Activated T-helper 17 cell treated with anti-CD3 and anti-CD28 coated beads, Interleukin-2, amount 50 U/mL, for 72 hours (primary cell): Measurements from ENCODE around the gene CFAP57. TPM values are rescaled to one million over a fixed set of nuclear protein-coding genes. Genes with fewer than 3 reads are reported as not detected.

Source experiments
- ATAC-seq: fragments of 150-1000 bp; cut with Tn5 transposase; replicated peaks from 2 replicates; pipeline ENCODE4 v1.10.0; 2021; ENCODE audit warnings: mild to moderate bottlenecking, moderate library complexity
- H3K27ac Mint-ChIP-seq: one replicate; pipeline ENCODE4 v1.8.0; 2022; ENCODE audit warnings: mixed read lengths
- H3K27me3 Mint-ChIP-seq: one replicate; pipeline ENCODE4 v1.8.0; 2022; ENCODE audit warnings: mixed read lengths
- H3K36me3 Mint-ChIP-seq: one replicate; pipeline ENCODE4 v1.8.0; 2022; ENCODE audit warnings: low read depth, mild to moderate bottlenecking, mixed read lengths
- H3K4me1 Mint-ChIP-seq: one replicate; pipeline ENCODE4 v1.8.0; 2022; ENCODE audit warnings: mixed read lengths
- H3K4me3 Mint-ChIP-seq: one replicate; pipeline ENCODE4 v1.8.0; 2022; ENCODE audit warnings: mild to moderate bottlenecking, mixed read lengths
- H3K9me3 Mint-ChIP-seq: one replicate; pipeline ENCODE4 v1.8.0; 2022; ENCODE audit warnings: mixed read lengths
- total RNA-seq, 2 donors: library from RNA; stranded (reverse); gene quantifications; one replicate each; pipeline ENCODE4 v1.2.3, GENCODE V29; 2022

Gene CFAP57
- total RNA-seq, 2 donors from 2014 or later, result 0.06 to 0.74 TPM

- Mint-ChIP-seq H3K9me3 (no peaks in the 10 kb centered on the region), H3K4me3 (no peak overlapping the region), H3K36me3 (no peaks in the 10 kb centered on the region), H3K4me1 (no peaks in the 10 kb centered on the region), H3K27ac (no peak overlapping the region), H3K27me3 (no peaks in the 10 kb centered on the region)
- ATAC-seq, result peak; percentile 93
These were observed 55.1 kb downstream of the CFAP57 start for GRCh38 chr1:43227143-43227764.

DNA sequence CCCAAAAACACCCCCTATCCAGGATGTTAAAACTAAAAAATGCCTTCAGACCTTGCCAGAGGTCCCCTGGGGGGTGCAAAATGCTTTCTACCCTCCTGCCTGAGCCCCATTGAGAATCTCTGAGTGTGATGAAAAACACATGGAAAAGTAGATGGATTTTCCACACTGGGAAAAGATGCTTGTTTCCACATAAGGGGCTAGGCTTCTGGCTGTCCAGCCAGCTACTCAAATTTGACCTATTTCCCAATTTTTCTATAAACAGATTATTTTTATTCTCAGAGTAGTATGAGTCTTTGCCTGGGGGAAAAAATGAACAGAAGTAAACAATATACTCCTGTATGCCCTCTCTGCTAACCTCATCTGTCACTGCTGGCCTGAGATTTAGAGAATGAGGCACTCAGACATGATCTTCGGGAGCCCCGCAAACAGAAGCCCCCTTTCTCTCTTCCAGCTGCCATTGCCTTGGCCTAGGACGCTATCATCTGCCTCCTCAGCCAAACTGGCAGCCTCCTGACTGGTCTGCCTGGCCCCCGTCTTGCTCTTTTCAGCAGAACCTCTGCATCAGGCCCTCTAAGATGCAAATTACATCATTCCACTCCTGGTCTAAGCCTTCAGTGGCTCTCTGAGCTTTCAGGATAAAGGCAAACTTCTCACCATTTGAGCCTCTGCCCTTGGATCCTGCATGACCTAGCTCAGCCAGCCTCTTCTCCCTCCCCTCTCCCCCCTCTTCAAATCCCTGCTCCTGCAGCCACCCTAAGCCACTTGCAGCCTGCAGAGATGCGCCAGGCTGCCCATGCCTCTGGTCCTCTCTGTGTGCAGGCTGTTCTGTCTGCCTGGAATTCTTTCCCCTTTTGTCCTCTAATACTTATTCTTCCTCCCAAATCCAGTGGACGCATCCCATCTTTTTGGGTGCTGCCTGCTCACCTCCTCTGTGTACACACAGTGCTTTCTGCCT is 58.0 kb downstream of the CFAP57 start:
- H3K4me1 Mint-ChIP-seq, result no peaks in the 10 kb centered on the region
- H3K9me3 Mint-ChIP-seq, result no peaks in the 10 kb centered on the region
- H3K36me3 Mint-ChIP-seq, result no peaks in the 10 kb centered on the region
- no peak for ATAC-seq
- H3K27me3 Mint-ChIP-seq, result peaks cover 5% of the 10 kb centered on the region
- no peak overlapping the region for H3K27ac Mint-ChIP-seq
- H3K4me3 Mint-ChIP-seq, result no peak overlapping the region

DNA sequence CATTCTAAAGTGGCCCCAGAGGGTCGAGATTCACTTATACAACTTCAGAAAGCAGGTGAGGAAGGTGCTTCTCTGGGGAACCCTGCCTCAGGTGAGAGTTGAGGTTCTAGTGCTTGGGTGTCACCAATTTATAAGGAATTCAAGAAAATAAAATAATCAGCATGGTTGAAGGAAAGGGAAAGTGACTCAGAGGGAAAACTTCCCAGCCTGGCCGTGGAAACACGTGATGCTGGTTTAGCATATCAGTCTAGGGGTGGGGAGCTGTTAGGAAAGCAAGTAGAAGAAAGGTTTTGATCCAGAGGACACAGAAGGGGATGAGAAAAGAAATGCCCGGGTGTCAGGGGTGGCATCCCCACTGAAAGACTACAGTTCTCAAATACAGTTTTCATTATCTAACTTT is 59.9 kb downstream of the CFAP57 start:
- no peak overlapping the region for H3K4me3 Mint-ChIP-seq
- no peak for ATAC-seq
- H3K9me3 Mint-ChIP-seq, result no peaks in the 10 kb centered on the region
- no peaks in the 10 kb centered on the region for H3K36me3 Mint-ChIP-seq
- no peak overlapping the region for H3K27ac Mint-ChIP-seq
- H3K27me3 Mint-ChIP-seq, result peaks cover 5% of the 10 kb centered on the region
- no peaks in the 10 kb centered on the region for H3K4me1 Mint-ChIP-seq

DNA sequence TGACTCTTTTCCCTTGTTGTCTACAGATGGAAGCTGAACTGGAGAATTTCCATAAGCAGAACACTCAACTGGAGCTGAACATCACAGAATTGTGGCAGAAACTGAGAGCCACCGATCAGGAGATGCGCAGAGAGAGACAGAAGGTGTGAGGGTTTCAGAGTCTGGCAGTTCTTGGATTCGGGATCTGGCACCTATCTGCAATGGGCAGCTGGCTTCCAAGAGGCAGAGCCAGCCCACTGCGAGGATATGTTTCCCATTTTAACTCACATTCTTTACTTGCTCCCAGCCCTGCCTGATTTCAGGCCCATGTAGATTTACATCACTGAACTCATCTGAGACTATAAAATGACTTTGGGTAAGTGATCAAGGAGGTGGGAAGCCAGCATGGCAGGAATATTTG is 60.4 kb downstream of the CFAP57 start:
- Mint-ChIP-seq H3K4me1 (no peaks in the 10 kb centered on the region), H3K4me3 (no peak overlapping the region), H3K9me3 (no peaks in the 10 kb centered on the region)

GRCh38 chr1:43233631-43234030 is 61.5 kb downstream of the CFAP57 start:
- Mint-ChIP-seq H3K27ac (no peak overlapping the region), H3K27me3 (peaks cover 5% of the 10 kb centered on the region), H3K4me1 (no peaks in the 10 kb centered on the region), H3K4me3 (no peak overlapping the region), H3K36me3 (no peaks in the 10 kb centered on the region), H3K9me3 (no peaks in the 10 kb centered on the region)
- ATAC-seq, result no peak

More for the DNA sequence above, 60.4 kb downstream of the CFAP57 start:
- Mint-ChIP-seq H3K36me3 (no peaks in the 10 kb centered on the region), H3K27me3 (peaks cover 5% of the 10 kb centered on the region), H3K27ac (no peak overlapping the region)
- no peak for ATAC-seq

DNA sequence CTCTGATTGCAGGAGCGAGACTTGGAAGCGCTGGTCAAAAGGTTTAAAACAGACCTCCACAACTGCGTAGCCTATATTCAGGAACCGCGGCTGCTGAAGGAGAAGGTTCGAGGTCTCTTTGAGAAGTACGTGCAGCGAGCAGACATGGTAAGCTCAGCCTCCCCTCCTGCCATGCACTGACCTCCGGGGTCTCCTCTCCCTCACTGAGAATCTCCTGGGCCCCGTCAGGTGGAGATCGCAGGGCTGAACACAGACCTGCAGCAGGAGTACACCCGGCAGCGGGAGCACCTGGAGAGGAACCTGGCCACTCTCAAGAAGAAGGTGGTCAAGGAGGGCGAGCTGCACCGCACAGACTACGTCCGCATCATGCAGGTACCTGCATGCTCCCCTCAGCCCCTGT is 62.1 kb downstream of the CFAP57 start:
- H3K27ac Mint-ChIP-seq, result no peak overlapping the region
- H3K4me1 Mint-ChIP-seq, result no peaks in the 10 kb centered on the region
- ATAC-seq, result no peak
- H3K9me3 Mint-ChIP-seq, result no peaks in the 10 kb centered on the region
- H3K4me3 Mint-ChIP-seq, result no peak overlapping the region
- H3K36me3 Mint-ChIP-seq, result no peaks in the 10 kb centered on the region
- H3K27me3 Mint-ChIP-seq, result peaks cover 5% of the 10 kb centered on the region

DNA sequence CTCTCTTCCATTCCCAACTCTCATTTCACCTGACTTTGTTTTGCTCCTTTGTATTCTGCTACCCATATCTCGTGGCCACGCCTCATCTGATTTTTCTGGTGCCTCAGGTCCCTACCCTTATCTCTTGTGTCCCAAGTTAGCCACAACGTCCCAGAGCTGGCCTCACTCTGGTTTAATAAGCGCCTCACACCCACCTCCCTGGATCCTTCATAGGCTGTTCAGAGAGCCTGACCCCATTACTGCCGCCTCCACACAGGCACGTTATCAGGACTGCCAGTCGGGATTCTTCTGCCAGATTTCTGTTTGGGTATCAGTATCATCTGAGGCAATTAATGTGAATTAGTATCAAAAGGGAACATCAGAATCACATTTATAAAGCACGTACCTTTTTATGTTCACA is 62.9 kb downstream of the CFAP57 start:
- Mint-ChIP-seq H3K4me3 (no peak overlapping the region), H3K27ac (no peak overlapping the region), H3K9me3 (no peaks in the 10 kb centered on the region), H3K27me3 (peaks cover 5% of the 10 kb centered on the region), H3K36me3 (no peaks in the 10 kb centered on the region), H3K4me1 (no peaks in the 10 kb centered on the region)
- no peak for ATAC-seq

GRCh38 chr1:43235451-43236121 is 63.5 kb downstream of the CFAP57 start:
- no peaks in the 10 kb centered on the region for H3K9me3 Mint-ChIP-seq
- H3K4me3 Mint-ChIP-seq, result no peak overlapping the region
- ATAC-seq, result no peak
- no peaks in the 10 kb centered on the region for H3K4me1 Mint-ChIP-seq
- peaks cover 9% of the 10 kb centered on the region for H3K27me3 Mint-ChIP-seq
- no peak overlapping the region for H3K27ac Mint-ChIP-seq
- no peaks in the 10 kb centered on the region for H3K36me3 Mint-ChIP-seq

- ATAC-seq, result no peak
- H3K4me1 Mint-ChIP-seq, result no peaks in the 10 kb centered on the region
- H3K36me3 Mint-ChIP-seq, result no peaks in the 10 kb centered on the region
- no peak overlapping the region for H3K4me3 Mint-ChIP-seq
- no peaks in the 10 kb centered on the region for H3K9me3 Mint-ChIP-seq
- no peak overlapping the region for H3K27ac Mint-ChIP-seq
- H3K27me3 Mint-ChIP-seq, result peaks cover 9% of the 10 kb centered on the region
These were observed 65.0 kb downstream of the CFAP57 start for GRCh38 chr1:43237121-43237520.

GRCh38 chr1:43238085-43238484 is 66.0 kb downstream of the CFAP57 start:
- no peaks in the 10 kb centered on the region for H3K36me3 Mint-ChIP-seq
- H3K27me3 Mint-ChIP-seq, result peaks cover 10% of the 10 kb centered on the region
- H3K4me3 Mint-ChIP-seq, result no peak overlapping the region
- H3K4me1 Mint-ChIP-seq, result no peaks in the 10 kb centered on the region
- H3K9me3 Mint-ChIP-seq, result no peaks in the 10 kb centered on the region
- ATAC-seq, result peak; percentile 49
- no peak overlapping the region for H3K27ac Mint-ChIP-seq

GRCh38 chr1:43238991-43239469 is 66.9 kb downstream of the CFAP57 start:
- Mint-ChIP-seq H3K4me3 (no peak overlapping the region), H3K27me3 (peaks cover 12% of the 10 kb centered on the region), H3K27ac (peak overlapping the region; percentile 69), H3K4me1 (no peaks in the 10 kb centered on the region), H3K9me3 (no peaks in the 10 kb centered on the region), H3K36me3 (no peaks in the 10 kb centered on the region)
- ATAC-seq, result no peak

- H3K36me3 Mint-ChIP-seq, result no peaks in the 10 kb centered on the region
- peaks cover 12% of the 10 kb centered on the region for H3K27me3 Mint-ChIP-seq
- no peak overlapping the region for H3K4me3 Mint-ChIP-seq
- H3K27ac Mint-ChIP-seq, result no peak overlapping the region
- H3K9me3 Mint-ChIP-seq, result no peaks in the 10 kb centered on the region
- no peak for ATAC-seq
- H3K4me1 Mint-ChIP-seq, result no peaks in the 10 kb centered on the region
These were observed 67.4 kb downstream of the CFAP57 start for GRCh38 chr1:43239484-43239883.

GRCh38 chr1:43241413-43241836 is 69.3 kb downstream of the CFAP57 start:
- H3K36me3 Mint-ChIP-seq, result no peaks in the 10 kb centered on the region
- H3K27ac Mint-ChIP-seq, result no peak overlapping the region
- no peak for ATAC-seq
- H3K27me3 Mint-ChIP-seq, result peaks cover 7% of the 10 kb centered on the region
- H3K9me3 Mint-ChIP-seq, result no peaks in the 10 kb centered on the region
- H3K4me1 Mint-ChIP-seq, result no peaks in the 10 kb centered on the region
- H3K4me3 Mint-ChIP-seq, result no peak overlapping the region

- Mint-ChIP-seq H3K4me3 (no peak overlapping the region), H3K9me3 (no peaks in the 10 kb centered on the region), H3K4me1 (no peaks in the 10 kb centered on the region), H3K27me3 (peaks cover 11% of the 10 kb centered on the region), H3K36me3 (no peaks in the 10 kb centered on the region), H3K27ac (no peak overlapping the region)
- ATAC-seq, result no peak
These were observed 71.2 kb downstream of the CFAP57 start for GRCh38 chr1:43243299-43243698.
